Activated CD4-positive, alpha-beta T cell treated with anti-CD3 and anti-CD28 coated beads, Interleukin-2, amount 50 U/mL, for 24 hours (primary cell): ENCODE results near the gene RGPD8.
"Not testable (repeated sequence)": the region's sequence is repeated elsewhere in the genome, so short reads cannot be mapped to it uniquely, and the experiment has no call there.

Source experiments
- DNase-seq, 2 donors: peaks; one replicate each; pipeline ENCODE4 v3.0.0-alpha.2; 2020; ENCODE audit warnings: low read depth in 1 of 2, low spot score in 1 of 2

Gene RGPD8

DNA sequence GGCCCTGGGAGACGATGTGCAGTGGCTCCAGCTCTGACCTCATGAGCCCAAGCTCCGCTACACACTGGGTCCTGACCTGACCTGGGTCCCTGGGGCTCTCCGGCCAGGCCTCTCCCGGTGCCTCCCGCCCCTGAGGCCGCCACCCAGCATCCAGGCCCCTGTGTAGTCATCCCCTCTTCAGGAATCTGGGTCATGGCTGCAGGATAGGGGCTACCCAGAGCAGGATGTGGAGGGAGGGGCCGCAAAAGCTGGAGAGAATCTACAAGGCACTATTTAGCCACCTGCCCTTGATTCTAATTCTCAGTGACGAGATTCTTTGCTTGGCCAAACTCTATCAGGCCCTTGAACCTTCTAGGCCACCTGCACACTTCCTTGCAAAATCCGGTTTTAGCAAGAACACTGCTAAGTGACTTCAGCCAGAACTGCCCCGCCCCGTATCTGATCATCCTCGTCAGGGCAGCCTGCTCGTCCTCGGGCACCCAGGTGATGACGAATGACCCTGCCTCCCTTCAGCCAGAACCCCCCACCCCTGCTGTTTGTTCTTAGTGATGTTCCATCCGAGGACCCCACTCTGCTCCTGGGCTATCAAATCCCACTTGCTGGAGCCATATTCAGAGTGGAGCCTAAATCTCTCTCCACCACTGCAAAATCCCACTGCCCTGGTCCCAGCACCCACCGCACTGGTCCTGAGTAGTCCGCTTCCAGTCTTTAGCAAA, 2.4 kb upstream of the RGPD8 start:
- DNase-seq = not testable (repeated sequence)

DNA sequence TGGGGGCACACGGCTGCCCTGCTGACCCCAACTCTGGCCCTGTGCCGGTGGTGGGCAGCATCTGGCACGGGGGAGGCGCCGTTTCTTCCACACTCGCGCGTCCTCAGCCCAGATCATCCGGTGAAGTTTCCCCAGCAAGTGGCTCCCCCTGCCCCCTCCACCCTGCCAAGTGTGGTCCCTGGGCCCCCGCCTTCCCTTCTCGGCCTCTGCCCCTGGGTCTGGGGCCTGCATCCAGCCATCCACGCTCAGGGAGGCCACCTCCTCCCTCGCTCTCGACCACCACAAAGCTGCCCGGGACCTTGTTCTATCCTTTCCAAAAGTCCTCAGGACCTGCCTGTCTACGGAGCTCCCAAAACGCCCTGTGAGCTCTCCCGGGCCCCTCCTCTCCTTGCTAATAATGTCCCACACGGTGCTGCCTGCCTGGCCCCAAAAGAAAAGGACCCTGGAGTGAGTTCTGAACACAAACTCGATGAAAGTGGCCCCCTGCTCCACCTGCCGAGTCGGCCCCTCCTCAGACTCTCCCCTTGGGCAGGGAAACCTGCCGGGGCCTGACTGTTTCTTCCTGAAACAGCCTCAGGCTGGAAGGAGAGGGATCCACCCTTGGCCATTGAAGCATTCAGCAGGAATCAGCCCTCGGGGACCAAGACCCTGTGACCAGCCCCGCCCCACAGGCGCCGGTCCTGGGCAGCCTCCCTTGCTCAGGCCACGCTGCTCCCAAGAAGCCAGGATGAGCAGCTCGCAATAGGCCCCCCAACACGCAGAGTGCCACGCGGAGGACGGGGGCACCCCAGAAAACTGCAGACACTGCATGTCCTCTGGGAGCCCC, 1.7 kb upstream of the RGPD8 start:
- not testable (repeated sequence) for DNase-seq

DNA sequence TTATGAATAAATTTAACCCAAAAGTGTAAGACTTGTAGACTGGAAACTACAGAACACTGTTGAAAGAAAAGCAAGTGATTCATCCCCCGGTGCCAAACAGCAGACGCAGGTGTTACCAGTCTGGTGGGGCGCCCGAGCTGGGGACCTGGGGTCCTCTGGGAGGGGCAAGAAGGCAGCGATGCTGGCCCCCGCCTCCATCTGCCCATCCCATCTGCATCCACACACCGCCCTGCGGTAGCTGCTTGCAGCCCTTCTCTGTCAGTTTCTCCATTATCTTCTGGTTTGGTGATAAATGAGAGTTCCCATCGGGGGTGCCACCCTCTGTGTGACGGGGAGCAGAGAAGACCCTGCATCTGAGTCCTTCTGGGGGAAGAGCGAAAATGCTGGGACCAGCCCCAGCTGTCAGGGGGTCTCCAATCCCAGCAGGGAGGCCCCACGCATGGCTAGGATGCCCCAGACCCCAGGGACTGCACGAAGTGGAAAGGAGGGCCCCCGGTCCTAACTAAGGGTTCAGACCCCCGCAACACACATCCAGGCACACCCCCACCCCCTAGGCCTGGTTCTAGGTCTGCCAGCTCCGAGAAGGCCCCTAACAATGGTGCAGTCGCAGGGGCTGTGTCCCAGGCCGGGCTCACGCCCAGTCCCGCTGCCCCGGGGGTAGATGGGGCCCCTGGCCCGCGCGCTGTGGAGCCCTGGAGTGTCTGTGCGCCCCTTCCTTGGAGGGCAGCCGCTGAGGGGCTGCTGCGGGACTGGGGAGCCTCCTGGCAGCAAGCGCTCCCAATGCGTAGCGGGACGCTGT, 686 bp upstream of the RGPD8 start:
- DNase-seq = no peak

DNA sequence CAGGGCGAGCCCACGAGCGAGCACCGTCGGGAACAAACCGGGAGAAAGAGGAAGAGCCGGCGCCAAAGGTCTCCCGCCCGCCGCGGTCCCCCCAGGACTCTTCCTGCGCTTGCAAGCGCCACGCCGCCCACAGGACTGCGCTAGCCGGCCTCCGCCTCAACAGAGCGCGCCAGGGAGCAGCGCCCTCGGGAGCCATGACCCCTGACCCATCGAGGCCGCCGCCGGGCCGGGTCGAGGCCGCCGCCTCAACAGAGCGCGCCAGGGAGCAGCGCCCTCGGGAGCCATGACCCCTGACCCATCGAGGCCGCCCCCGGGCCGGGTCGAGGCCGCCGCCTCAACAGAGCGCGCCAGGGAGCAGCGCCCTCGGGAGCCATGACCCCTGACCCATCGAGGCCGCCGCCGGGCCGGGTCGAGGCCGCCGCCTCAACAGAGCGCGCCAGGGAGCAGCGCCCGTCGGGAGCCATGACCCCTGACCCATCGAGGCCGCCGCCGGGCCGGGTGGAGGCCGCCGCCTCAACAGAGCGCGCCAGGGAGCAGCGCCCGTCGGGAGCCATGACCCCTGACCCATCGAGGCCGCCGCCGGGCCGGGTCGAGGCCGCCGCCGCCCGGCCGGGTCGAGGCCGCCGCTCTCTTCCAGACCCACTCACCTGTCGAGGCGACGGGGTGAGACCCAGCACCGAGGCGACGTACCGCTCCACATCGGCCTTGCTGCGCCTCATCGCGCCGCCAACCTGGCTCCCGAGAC, 538 bp downstream of the RGPD8 start:
- not testable (repeated sequence) for DNase-seq

DNA sequence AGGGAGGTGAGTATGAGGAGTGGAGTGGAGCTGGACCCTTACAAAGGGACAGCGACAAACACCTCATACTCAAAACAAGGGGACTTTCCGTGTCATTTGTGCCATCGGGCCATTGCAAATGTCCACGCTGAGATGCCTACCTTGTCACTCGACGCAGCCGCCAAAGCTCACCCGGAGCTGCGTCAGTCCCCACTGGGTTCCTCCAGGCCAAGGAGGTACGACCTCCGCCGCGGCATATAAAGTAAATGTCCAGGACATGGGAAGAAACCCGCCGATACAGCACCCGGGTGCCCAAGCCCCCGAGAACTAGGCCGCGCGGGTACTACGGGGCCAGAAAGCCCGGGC, 1.1 kb downstream of the RGPD8 start:
- not testable (repeated sequence) for DNase-seq

DNA sequence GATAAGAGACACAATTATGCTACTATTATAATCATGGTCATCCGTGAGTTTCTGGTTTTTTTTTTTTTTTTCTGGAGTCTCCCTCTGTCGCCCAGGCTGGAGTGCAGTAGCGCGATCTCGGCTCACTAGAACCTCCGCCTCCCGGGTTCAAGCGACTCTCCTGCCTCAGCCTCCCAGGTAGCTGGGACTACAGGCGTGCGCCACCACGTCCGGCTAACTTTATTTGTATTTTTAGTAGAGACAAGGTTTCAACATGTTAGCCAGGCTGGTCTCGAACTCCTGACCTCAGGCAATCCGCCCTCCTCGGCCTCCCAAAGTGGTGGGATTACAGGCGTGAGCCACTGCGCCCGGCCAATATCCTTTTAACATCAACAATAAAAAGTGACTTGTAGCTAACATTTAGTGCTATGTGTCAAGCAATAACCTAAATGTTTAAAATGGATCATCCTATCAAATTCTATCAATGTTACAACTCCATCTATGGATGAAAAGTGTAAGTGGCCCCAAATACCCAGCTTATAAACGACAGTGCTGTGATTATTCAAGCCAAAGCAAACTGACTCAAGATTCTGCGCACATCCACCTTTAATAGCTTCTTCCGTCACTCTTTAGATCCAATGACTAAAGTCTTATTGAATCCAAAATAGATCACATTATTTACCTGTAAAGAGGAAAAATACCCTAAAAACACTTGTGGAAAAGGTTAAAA, 1.7 kb downstream of the RGPD8 start:
- not testable (repeated sequence) for DNase-seq

DNA sequence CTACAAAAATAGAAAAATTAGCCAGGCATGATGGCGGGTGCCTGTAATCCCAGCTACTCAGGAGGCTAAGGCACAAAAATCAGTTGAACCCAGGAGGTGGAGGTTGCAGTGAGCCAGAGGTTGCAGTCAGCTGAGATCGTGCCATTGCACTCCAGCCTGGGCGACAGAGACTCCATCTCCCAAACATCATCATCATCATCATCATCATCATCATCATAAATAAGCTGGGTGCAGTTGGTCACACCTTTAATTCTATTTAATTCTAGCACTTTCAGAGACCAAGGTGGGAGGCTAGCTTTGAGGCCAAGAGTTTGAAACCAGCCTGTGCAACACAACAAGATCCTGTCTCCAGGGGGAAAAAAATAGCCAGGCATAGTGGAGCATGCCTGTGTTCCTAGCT, 8.9 kb downstream of the RGPD8 start:
- DNase-seq = not testable (repeated sequence)

DNA sequence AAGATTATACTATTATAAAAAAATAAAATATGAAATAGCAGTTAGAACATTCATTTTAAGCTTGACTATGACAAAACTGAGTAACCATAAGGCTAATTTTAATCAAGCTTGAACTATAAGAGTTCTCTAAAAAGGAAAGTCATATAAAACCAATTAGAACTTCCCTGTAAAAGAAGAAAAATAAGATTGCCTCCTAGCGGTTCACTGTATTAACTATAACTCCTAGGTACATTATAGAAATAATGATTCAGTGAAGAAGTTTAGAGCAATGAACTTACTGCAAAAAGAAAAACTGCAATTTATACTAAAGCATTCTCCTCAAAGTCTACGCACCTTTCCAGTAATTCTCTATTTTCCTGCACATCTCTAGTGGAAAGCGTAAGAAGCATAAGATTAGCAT, 16.6 kb downstream of the RGPD8 start:
- DNase-seq = not testable (repeated sequence)

DNA sequence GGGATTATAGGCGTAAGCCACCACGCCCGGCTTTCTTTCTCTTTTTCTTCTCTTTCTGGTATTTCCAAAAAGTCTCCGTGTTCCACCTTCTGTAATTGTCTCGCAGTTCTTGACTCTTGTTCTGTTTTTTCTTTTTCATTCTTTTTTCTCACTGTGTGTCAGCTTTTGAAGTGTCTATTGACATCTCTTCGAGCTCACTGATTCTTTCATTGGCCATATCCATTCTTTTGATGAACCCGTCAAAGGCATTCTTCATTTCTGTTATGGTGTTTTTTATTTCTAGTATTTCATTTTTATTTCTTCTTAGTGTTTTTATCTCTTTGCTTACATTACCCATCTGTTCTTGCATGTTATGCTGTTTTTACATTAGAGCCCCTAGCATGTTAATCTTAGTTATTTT, 73.4 kb downstream of the RGPD8 start:
- DNase-seq = not testable (repeated sequence)

DNA sequence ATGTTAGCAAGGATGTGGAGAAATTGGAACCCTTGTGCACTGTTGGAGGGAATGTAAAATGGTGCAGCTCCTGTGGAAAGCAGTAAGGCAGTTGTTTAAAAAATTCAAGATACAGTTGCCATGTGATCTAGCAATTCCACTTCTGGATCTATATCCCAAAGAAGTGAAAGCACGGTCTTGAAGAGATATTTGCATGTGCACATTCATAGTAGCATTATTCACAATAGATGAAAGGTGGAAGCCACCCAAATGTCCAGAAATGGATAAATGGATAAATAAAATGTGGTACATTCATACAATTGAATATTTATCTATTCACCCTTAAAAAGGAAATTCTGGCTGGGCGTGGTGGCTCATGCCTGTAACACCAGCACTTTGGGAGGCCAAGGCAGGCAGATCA, 79.1 kb downstream of the RGPD8 start:
- DNase-seq = not testable (repeated sequence)

DNA sequence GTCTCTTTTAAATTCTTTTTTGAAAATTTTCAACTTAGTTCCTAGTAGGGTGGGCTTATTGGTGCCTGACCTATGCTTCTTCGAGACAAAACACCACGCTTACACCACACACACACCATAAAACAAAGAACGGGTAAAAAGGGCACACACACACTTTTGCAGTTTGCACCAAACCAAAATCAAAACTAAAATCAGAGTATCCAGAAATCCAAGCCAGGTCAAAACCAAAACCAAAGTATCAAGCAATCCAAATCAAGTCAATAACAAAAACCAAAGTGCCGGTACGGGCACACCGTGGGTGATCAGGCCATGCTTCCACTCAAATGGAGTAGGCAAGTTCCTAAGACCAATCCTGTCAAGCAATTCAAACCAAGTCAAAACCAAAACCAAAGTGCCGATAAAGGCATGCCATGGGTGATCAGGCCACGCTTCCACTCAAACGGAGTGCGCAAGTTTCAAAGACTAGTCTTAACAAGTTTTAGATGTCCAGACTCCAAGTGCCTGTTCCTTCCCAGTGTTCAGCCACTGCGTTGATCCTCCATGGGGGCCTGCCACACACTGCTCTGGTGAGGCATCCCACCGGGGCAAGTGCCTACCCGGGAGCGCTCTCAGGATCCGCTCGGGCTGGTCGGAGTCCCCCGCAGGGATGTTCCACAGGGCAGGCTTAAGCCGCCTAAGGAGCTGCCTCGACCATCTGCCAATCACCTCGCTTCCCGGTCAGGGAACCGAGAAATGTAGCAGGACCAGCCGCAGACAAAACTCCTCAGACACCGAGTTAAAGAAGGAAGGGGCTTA, 80.4 kb downstream of the RGPD8 start:
- DNase-seq = not testable (repeated sequence)

DNA sequence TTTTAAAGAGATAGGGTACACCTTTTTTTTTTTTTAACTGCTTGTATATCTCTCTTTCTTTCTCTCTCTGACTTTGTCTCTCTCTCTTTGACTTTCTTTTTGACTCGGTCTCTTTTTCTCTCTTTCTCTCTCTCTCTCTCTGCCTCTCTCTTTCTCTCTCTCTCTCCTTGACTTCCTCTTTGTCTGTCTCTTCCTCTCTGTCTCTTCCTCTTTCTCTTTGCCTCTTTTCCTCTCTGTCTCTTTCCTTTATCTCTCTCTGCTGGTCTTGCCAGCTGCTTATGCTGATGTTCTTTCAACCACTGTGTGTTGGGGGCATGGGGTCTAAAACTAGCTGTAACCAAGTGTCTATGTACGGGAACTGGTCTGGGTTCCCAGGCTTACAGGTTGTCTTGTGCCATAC, 81.2 kb downstream of the RGPD8 start:
- DNase-seq = not testable (repeated sequence)

DNA sequence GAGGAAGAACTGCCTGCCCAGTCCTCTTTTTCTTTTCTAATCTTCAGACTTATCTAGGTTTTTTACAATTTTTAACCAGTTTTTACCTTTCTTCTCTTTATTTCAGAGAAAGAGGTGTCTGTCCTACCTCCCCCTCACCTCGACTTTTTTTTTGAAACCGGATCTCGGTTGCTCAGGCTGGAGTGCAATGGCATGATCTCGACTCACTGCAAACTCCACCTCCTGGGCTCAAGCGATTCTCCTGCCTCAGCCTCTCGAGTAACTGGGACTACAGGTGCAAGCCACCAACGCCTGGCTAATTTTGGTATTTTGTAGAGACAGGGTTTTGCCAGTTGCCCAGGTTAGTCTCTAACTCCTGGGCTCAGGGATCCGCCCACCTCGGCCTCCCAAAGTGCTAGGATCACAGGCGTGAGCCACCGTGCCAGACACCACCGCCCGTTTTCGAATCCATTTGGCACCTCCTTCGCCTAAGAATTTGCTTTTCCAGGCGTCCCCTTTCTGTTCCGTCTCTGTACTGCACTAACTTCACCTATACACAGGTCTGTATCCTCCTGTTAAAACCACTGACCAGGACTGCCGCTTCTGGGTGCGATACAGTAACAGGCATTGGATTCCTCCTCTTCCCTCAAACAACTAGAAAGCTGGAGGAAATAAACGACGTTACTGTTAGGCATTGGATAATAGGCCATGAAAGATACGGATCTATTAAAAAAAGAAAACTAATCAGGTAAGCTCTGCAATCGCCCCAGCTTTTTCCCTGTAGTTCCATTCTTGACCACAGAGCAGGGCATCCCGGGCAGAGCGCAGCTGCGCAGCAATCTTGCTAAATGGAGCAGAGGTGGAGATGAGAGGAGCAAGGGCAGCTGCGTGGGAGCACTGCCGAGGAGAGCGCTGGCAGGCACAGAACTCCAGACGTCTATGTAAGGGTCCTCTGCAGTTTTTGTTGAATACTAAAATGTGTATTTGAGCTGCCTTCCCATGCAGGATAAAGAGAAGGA, 88.1 kb downstream of the RGPD8 start:
- no peak for DNase-seq

DNA sequence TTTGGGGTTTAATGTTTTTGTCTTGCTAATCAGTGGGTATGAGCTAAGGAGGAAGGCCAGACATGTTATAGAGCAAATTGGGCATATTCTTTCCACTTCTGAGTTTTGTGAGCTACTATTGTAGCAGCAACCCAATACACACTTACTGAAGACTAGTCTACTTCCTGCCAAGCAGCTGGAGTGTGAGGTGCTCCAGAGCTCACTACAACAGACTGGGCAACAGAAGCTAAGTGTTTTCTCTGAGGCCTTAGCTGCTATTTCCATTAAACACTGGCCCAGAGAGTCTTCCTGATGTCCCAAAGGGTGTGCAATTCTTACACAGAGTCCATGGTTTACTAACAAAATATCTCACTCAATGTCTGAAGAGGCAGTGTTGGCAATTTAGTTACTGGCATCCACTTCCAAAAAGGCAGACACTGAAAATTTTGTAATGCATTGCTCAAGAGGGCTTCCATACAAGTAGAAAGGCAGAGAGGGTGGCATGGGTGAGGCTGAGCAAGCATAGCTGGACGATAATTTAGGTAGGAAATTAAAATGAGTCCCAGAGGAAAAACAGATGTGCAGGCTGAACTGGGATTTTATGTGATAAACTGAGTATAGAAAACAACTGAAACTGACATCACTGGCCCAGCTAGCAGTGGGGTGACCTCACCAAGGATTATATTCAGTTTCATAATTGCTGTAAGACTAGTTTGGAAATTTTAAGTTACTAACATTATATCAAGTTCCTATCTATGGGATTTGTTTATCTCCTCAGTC, 89.4 kb downstream of the RGPD8 start:
- no peak for DNase-seq

DNA sequence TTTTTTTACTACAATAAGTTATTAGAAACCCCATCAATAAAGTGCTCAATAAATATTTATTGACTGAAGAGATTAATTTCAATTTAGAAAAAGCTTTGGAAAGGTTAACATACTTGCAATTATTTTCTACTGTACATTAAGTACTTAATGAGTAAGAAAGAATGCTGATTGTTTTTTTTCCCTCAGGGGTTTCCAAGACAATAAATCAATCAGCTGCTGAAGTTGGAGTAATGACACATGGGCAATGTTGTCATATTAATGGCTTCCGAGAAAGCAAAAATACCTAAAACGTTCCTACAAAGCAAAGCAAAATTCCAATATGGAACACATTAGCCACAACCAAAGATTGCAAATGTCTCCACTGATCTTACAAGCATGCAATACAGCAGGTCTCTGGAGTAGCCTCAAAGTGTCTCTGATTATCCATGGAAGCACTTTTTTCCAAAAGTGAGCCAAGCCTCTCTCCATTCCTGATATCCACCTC, 91.3 kb downstream of the RGPD8 start:
- DNase-seq = no peak

DNA sequence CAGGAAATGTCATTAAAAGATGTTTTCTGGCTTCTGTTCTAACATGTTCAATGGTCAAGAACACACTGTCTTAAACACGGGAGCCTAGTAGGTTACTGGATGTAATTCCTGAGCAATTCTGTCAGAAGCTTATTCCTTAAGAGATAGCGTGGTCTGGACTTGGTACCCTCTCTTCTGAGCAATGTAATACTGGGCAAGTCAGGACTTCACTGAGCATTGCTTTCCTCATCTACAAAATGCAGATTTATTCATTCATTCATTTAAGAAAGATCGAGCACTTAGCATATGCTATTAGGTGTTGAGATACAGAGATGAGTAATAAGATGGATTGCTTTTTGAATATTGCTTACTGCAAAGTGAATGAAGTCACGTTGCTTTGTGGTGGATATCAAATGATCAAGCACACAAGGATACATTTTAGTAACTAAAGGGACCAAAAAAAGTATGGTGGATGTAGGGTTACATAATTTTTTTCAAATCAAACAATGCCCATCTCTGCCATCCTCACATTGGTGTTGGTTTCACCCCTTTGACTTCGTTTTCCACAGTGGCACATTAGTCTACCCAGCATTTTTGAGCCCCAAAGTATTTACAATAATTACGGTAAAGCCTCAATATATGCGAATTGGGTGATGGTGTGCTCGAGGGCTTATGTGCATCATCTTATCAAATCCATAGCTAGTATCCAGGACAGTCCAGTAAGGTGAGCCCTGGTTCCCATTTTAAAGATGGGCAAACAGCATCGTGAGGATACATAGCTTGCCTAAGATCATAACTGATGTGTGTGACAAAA, 92.8 kb downstream of the RGPD8 start:
- DNase-seq = no peak

DNA sequence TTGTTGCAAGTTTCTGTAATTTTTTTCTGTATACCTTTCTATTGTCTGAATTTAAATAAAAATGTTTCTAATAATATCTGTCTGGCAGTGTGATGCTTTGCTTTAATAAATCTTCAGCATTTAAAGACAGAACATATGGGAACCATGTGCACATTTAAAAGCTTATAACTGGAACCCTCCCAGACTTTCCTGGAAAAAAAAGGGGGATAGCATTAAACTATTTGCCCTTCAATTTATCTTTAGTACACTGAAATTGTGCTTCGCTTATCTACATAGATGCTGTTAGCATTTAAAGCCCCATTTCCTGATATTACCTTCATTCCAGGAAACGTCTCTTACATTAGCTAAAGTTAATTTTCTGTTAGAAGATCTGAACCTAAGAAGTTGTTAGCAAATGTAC, 93.5 kb downstream of the RGPD8 start:
- no peak for DNase-seq
